ENCODE results near the gene ZSWIM3.

- TF ChIP-seq CTCF (IDR thresholded peaks at IDR 0.05) (no peak), EP300 (IDR thresholded peaks at IDR 0.05) (no peak)
Observed at GRCh38 chr20:45905505-45906079, 48.2 kb downstream of the ZSWIM3 start.
